Left ventricle myocardium inferior (tissue), 1 donor: ENCODE results near the gene MRPS10. TPM values are rescaled to one million over a fixed set of nuclear protein-coding genes. Genes with fewer than 3 reads are reported as not detected.
"Not testable (repeated sequence)": the region's sequence is repeated elsewhere in the genome, so short reads cannot be mapped to it uniquely, and the experiment has no call there.

Experiments
- DNase-seq: peaks from one replicate; pipeline ENCODE4 v3.0.0-alpha.2; 2020
- H3K27ac ChIP-seq: fragments of 200-600 bp; replicated peaks from 2 replicates; pipeline ENCODE4 v1.8.0; 2021
- H3K27me3 ChIP-seq: fragments of 200-600 bp; 2 replicates; pipeline ENCODE4 v1.8.0; 2021; ENCODE audit warnings: low read depth
- H3K36me3 ChIP-seq: fragments of 200-600 bp; 2 replicates; pipeline ENCODE4 v1.8.0; 2021
- H3K4me1 ChIP-seq: fragments of 200-600 bp; 2 replicates; pipeline ENCODE4 v1.8.0; 2021
- H3K4me3 ChIP-seq: fragments of 200-600 bp; 2 replicates; pipeline ENCODE4 v1.8.0; 2021; ENCODE audit warnings: mild to moderate bottlenecking, moderate library complexity
- H3K9me3 ChIP-seq: fragments of 200-600 bp; replicated peaks from 2 replicates; pipeline ENCODE4 v1.8.0; 2021
- CTCF ChIP-seq: fragments of 200-600 bp; IDR thresholded peaks from 2 replicates; pipeline ENCODE4 v1.8.0; 2021; ENCODE audit warnings: antibody characterized with exemption, mild to moderate bottlenecking, borderline replicate concordance
- intact Hi-C: fragments of 100-400 bp; cut with micrococcal nuclease; formaldehyde crosslinking; loops from one replicate; pipeline ENCODE4 v1.11.0; 2022
- total RNA-seq: library from RNA; stranded (reverse); fragmentation: NEBNext Ultra II Directional; extraction: Animal tissue kit (Norgen Biotek cat#: 25700); gene quantifications from one replicate; pipeline ENCODE4 v1.2.1, GENCODE V29; 2021
- donor health status: DM: no; HTN: yes; CAD: no; lungs with severe emphysema.

Gene MRPS10
- total RNA-seq, 1 donor from 2014 or later = 64.3 TPM

DNA sequence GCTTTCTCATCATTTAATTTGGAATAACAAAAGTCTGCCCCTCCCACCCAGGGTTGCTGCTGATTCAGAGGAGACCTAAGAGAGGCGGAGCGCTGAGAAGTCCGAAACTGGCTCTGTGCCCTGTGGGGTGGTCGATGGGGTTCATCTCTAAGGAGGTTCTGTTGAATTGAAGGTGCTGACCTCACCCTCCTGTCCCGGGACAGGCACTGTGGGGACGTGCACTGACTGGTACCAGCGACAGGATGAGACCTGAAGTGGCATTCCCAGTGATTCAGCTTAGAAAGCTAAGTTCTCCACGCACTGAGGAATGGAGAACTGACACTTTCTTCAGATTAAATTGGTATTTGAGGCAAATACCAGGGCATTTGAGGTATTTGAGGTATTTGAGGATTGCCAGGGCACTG lies 24.2 kb downstream of the MRPS10 start:
- TF ChIP-seq CTCF = no peak

GRCh38 chr6:42192385-42192784 lies 25.3 kb downstream of the MRPS10 start:
- DNase-seq = not testable (repeated sequence)

More for the DNA sequence above, 24.2 kb downstream of the MRPS10 start:
- Histone ChIP-seq H3K36me3 (no peaks in the 10 kb centered on the region), H3K4me1 (peaks cover 7% of the 10 kb centered on the region), H3K4me3 (no peak overlapping the region), H3K27ac (no peak overlapping the region), H3K9me3 (no peaks in the 10 kb centered on the region), H3K27me3 (no peaks in the 10 kb centered on the region)
- no peak for DNase-seq
- intact Hi-C loops = no loop called here

DNA sequence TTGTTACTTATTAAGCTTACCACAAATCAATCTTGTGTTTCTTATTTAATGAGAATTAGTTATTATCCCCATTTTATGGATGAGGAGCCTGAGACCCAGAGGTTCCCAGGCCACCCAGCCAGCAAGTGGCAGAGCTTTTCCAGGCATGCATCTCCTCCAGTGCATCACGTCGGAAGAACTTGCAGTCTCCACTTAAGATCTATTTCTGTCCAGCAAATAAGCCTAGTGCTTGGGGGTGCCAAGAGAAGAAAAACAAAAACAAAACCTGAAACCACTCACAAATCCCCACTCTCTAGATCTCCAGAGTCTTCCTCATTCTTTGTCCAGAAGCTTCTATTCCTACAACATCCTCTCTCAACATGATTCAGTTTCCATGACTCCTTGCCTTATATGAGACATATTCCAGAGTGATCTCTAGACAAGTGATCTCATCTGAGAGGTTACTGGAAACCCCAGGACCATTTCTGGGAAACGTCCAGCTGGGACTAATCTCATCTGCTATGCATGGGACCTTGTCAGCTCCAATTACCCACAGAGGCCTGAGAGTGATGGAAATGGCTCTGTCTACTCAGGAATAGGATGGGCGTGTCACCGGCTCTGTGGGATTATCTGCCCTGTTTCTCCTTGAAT lies 27.0 kb downstream of the MRPS10 start:
- intact Hi-C loops = no loop called here
- TF ChIP-seq CTCF = no peak
- Histone ChIP-seq H3K36me3 (peaks cover 3% of the 10 kb centered on the region), H3K4me1 (peaks cover 7% of the 10 kb centered on the region), H3K27me3 (no peaks in the 10 kb centered on the region), H3K4me3 (no peak overlapping the region), H3K27ac (no peak overlapping the region), H3K9me3 (no peaks in the 10 kb centered on the region)
- DNase-seq = no peak

More at GRCh38 chr6:42192385-42192784, 25.3 kb downstream of the MRPS10 start:
- H3K36me3 ChIP-seq, H3K27me3 ChIP-seq, H3K27ac ChIP-seq, H3K4me1 ChIP-seq, intact Hi-C loops, H3K9me3 ChIP-seq, H3K4me3 ChIP-seq: not testable (repeated sequence)

- no peak for TF ChIP-seq CTCF
- intact Hi-C loops = no loop called here
- DNase-seq = no peak
- no peak overlapping the region for H3K27ac ChIP-seq
- no peaks in the 10 kb centered on the region for H3K9me3 ChIP-seq
- H3K27me3 ChIP-seq = no peaks in the 10 kb centered on the region
- H3K4me3 ChIP-seq = no peak overlapping the region
- H3K36me3 ChIP-seq = peaks cover 3% of the 10 kb centered on the region
- H3K4me1 ChIP-seq = peaks cover 7% of the 10 kb centered on the region
Measured at GRCh38 chr6:42188406-42188805, 29.3 kb downstream of the MRPS10 start.

DNA sequence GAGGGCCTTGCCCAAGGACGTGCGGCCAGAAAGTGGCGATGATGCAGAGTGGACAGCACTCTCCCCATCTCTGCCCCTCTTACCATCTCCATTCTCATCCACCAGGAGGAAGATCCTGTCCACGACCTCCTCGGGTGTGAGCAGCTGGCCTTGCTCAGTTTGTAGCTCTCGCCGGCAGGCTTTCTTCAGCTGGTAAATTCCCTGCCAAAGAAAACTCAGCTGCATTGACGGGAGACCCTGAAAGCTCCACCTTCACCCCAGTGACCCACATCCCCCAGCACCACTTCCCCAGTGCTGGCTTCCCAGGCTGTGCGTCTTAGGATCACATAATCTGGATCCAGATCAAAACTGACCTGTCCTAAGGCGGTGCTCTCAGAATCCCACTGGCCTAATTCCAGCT lies 32.1 kb downstream of the MRPS10 start:
- no peaks in the 10 kb centered on the region for H3K27me3 ChIP-seq
- no peak for DNase-seq
- intact Hi-C loops = no loop called here
- no peak overlapping the region for H3K4me3 ChIP-seq
- peaks cover 3% of the 10 kb centered on the region for H3K36me3 ChIP-seq
- no peak overlapping the region for H3K27ac ChIP-seq
- TF ChIP-seq CTCF = no peak
- peaks cover 2% of the 10 kb centered on the region for H3K4me1 ChIP-seq
- no peaks in the 10 kb centered on the region for H3K9me3 ChIP-seq

- Histone ChIP-seq H3K27me3 (peaks cover 3% of the 10 kb centered on the region), H3K4me1 (no peaks in the 10 kb centered on the region), H3K4me3 (no peak overlapping the region), H3K9me3 (no peaks in the 10 kb centered on the region), H3K27ac (no peak overlapping the region), H3K36me3 (peaks cover 3% of the 10 kb centered on the region)
- DNase-seq = no peak
- intact Hi-C loops = no loop called here
- TF ChIP-seq CTCF = no peak
Measured at GRCh38 chr6:42184475-42184874, 33.2 kb downstream of the MRPS10 start.
